ENCODE measurements around the gene NECAB3.

DNA sequence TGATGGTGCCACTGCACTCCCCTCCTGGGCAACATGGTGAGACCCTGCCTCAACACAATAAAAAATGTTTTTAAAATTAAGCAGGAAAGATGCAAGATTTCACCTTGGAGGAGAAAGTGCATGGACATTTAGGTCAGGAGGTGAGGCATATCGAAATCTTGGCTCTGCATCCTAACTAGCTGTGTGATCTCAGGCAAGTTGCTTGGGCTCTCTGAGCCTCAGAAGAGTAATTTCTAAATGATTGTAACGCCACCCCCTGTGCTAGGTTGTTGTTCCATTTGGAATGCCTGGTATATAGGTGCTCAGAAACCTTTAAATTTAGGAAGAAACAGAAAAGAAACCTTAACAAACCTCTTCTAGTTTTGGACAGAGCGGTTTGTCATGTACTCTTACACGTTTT is 48.0 kb downstream of the NECAB3 start:
- TF ChIP-seq, protein P1, sequence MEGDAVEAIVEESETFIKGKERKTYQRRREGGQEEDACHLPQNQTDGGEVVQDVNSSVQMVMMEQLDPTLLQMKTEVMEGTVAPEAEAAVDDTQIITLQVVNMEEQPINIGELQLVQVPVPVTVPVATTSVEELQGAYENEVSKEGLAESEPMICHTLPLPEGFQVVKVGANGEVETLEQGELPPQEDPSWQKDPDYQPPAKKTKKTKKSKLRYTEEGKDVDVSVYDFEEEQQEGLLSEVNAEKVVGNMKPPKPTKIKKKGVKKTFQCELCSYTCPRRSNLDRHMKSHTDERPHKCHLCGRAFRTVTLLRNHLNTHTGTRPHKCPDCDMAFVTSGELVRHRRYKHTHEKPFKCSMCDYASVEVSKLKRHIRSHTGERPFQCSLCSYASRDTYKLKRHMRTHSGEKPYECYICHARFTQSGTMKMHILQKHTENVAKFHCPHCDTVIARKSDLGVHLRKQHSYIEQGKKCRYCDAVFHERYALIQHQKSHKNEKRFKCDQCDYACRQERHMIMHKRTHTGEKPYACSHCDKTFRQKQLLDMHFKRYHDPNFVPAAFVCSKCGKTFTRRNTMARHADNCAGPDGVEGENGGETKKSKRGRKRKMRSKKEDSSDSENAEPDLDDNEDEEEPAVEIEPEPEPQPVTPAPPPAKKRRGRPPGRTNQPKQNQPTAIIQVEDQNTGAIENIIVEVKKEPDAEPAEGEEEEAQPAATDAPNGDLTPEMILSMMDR (IDR thresholded peaks at IDR 0.05) = no peak
- TF ChIP-seq EP300 (IDR thresholded peaks at IDR 0.05) = no peak
